Measurements from ENCODE around the gene CD40LG. TPM values are rescaled to one million over a fixed set of nuclear protein-coding genes. Genes with fewer than 3 reads are reported as not detected.

Gene CD40LG
- total RNA-seq, 3 donors from 2014 or later, result 0.29 to 0.33 (median 0.32) TPM

- H3K36me3 ChIP-seq, result no peaks in the 10 kb centered on the region
- no peaks in the 10 kb centered on the region for H3K9me3 ChIP-seq
- no peak for DNase-seq (ENCODE audit: low spot score in 2 of 2)
- H3K4me1 ChIP-seq, result no peaks in the 10 kb centered on the region
- H3K27ac ChIP-seq, result no peak overlapping the region
- peaks cover 0 to 21% of the 10 kb centered on the region in 2 donors for H3K27me3 ChIP-seq
- no peak for TF ChIP-seq POLR2AphosphoS5 (IDR thresholded peaks at IDR 0.05)
- TF ChIP-seq, protein P1, sequence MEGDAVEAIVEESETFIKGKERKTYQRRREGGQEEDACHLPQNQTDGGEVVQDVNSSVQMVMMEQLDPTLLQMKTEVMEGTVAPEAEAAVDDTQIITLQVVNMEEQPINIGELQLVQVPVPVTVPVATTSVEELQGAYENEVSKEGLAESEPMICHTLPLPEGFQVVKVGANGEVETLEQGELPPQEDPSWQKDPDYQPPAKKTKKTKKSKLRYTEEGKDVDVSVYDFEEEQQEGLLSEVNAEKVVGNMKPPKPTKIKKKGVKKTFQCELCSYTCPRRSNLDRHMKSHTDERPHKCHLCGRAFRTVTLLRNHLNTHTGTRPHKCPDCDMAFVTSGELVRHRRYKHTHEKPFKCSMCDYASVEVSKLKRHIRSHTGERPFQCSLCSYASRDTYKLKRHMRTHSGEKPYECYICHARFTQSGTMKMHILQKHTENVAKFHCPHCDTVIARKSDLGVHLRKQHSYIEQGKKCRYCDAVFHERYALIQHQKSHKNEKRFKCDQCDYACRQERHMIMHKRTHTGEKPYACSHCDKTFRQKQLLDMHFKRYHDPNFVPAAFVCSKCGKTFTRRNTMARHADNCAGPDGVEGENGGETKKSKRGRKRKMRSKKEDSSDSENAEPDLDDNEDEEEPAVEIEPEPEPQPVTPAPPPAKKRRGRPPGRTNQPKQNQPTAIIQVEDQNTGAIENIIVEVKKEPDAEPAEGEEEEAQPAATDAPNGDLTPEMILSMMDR (IDR thresholded peaks at IDR 0.05), result no peak
- TF ChIP-seq POLR2A (IDR thresholded peaks at IDR 0.05), result no peak
- intact Hi-C loops (cut with DNase I; ENCODE audit: low total_unique reads), result no loop called here
- H3K4me3 ChIP-seq, result no peak overlapping the region
These were observed 22.7 kb upstream of the CD40LG start for GRCh38 chrX:136625246-136625645.

DNA sequence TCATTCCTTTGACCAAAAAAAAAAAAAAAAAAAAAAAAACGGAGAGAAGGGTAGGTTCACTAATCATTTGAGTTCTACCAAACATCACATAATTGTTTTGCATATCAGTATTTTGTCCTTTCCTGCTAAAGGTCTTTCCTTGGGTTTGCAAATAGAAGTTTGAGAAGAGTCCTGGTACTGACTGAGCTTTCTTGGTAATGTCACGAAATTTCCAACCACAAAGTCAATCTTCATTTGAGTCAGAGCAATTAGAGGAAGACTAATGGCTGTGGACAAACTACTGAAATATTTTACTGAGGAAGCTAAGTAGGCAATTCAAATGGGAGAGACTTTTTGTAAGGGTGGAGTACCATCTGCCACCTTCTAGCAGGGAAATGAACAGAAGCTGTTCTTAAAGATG lies 21.7 kb upstream of the CD40LG start:
- H3K4me1 ChIP-seq, result no peaks in the 10 kb centered on the region
- H3K27ac ChIP-seq, result no peak overlapping the region
- no peak for TF ChIP-seq POLR2A (IDR thresholded peaks at IDR 0.05)
- no peak for TF ChIP-seq POLR2AphosphoS5 (IDR thresholded peaks at IDR 0.05)
- TF ChIP-seq, protein P1 (IDR thresholded peaks at IDR 0.05), result no peak
- H3K27me3 ChIP-seq, result peaks cover 0 to 29% of the 10 kb centered on the region in 2 donors
- intact Hi-C loops (cut with DNase I; ENCODE audit: low total_unique reads), result no loop called here
- no peaks in the 10 kb centered on the region for H3K36me3 ChIP-seq
- no peak for DNase-seq (ENCODE audit: low spot score in 2 of 2)
- H3K9me3 ChIP-seq, result no peaks in the 10 kb centered on the region
- no peak overlapping the region for H3K4me3 ChIP-seq

- Histone ChIP-seq H3K27me3 (peaks cover 0 to 32% of the 10 kb centered on the region in 2 donors), H3K4me1 (no peaks in the 10 kb centered on the region), H3K4me3 (no peak overlapping the region), H3K9me3 (no peaks in the 10 kb centered on the region), H3K36me3 (no peaks in the 10 kb centered on the region), H3K27ac (no peak overlapping the region)
- DNase-seq (ENCODE audit: low spot score in 2 of 2), result no peak
- TF ChIP-seq, protein P1 (IDR thresholded peaks at IDR 0.05), result no peak
- TF ChIP-seq POLR2A (IDR thresholded peaks at IDR 0.05) (no peak), POLR2AphosphoS5 (IDR thresholded peaks at IDR 0.05) (no peak)
- intact Hi-C loops (cut with DNase I; ENCODE audit: low total_unique reads), result no loop called here
These were observed 21.1 kb upstream of the CD40LG start for GRCh38 chrX:136626891-136627290.

GRCh38 chrX:136627409-136627808 lies 20.5 kb upstream of the CD40LG start:
- no peak for TF ChIP-seq POLR2A (IDR thresholded peaks at IDR 0.05)
- TF ChIP-seq POLR2AphosphoS5 (IDR thresholded peaks at IDR 0.05), result no peak
- TF ChIP-seq, protein P1 (IDR thresholded peaks at IDR 0.05), result no peak
- no peak overlapping the region for H3K4me3 ChIP-seq
- intact Hi-C loops (cut with DNase I; ENCODE audit: low total_unique reads), result no loop called here
- no peak for DNase-seq (ENCODE audit: low spot score in 2 of 2)
- H3K27ac ChIP-seq, result no peak overlapping the region
- no peaks in the 10 kb centered on the region for H3K9me3 ChIP-seq
- peaks cover 0 to 32% of the 10 kb centered on the region in 2 donors for H3K27me3 ChIP-seq
- H3K4me1 ChIP-seq, result no peaks in the 10 kb centered on the region
- no peaks in the 10 kb centered on the region for H3K36me3 ChIP-seq

GRCh38 chrX:136629084-136629750 lies 18.7 kb upstream of the CD40LG start:
- Histone ChIP-seq H3K27ac (no peak overlapping the region), H3K36me3 (no peaks in the 10 kb centered on the region), H3K27me3 (peaks cover 0 to 32% of the 10 kb centered on the region in 2 donors), H3K4me1 (no peaks in the 10 kb centered on the region), H3K4me3 (no peak overlapping the region), H3K9me3 (no peaks in the 10 kb centered on the region)
- TF ChIP-seq POLR2AphosphoS5 (IDR thresholded peaks at IDR 0.05) (no peak), POLR2A (IDR thresholded peaks at IDR 0.05) (no peak)
- TF ChIP-seq, protein P1 (IDR thresholded peaks at IDR 0.05), result no peak
- no peak for DNase-seq (ENCODE audit: low spot score in 2 of 2)
- intact Hi-C loops (cut with DNase I; ENCODE audit: low total_unique reads), result no loop called here
